Islet precursor cell (in vitro differentiated cells): ENCODE measurements around the gene GALNT16.
"Not testable (repeated sequence)": the region's sequence is repeated elsewhere in the genome, so short reads cannot be mapped to it uniquely, and the experiment has no call there.

ENCODE experiments used
- DNase-seq: peaks from one replicate; pipeline ENCODE4 v3.0.0-alpha.2; 2018

The GALNT16 gene

DNA sequence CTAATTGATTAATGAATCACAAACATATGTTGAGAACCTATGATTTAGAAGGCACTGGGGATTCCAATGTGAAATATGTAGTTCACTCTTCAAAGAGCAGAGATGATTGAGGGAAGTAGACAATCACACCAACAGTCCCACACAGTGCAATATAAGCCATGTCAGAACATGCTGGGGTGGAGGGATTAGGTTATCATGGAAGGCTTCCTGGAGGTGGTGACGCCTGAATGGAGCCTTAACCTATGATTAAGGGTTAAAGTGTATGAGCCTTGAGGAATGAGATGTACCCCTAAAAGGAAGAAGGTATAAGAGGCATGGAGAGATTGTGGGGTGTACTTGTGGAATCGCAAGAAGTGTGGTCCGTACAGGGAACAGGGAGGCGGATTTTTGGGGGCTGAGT is 106.8 kb downstream of the GALNT16 start:
- no peak for DNase-seq

DNA sequence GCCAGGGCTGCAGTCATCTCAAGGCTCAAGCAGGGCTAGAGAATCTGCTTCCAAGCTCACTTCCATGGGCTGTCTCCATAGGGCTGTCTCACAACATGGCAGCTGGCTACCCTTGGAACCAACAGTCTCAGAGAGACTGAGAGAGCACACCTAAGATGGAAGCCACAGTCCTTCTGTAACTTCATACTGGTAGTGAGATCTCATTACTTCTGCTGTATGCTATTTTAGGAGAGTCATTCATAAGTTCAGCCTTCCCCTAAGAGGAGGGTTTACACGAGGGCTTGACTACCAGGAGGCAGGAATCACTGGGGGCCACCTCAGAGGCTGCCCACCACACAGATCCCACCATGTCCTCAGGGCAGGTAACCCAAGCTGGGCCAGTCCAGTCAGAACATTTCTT is 108.4 kb downstream of the GALNT16 start:
- DNase-seq: no peak

DNA sequence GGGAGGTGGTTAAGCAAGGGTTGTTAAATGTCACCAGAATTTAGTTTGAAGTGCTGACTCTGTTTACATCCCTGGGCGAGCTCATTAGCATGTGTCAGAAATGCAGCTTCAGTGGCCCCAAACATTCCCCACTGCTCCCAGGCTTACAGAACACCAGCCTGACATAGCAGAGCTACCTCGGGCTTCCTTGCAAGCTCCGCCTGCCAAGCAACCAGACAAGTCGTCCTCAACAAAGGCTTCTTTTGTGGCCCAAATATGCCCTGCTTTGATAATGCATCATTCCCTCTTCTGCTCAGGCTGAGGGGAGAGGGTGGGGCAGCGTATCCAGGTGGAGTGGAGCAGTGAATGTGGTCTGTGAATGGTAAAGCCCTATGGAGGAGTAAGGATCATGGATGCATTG is 110.1 kb downstream of the GALNT16 start:
- DNase-seq: peak; percentile 84

- no peak for DNase-seq
Observed at GRCh38 chr14:69372146-69372545, 112.2 kb downstream of the GALNT16 start.

GRCh38 chr14:69373104-69373503 is 113.1 kb downstream of the GALNT16 start:
- DNase-seq: no peak

DNA sequence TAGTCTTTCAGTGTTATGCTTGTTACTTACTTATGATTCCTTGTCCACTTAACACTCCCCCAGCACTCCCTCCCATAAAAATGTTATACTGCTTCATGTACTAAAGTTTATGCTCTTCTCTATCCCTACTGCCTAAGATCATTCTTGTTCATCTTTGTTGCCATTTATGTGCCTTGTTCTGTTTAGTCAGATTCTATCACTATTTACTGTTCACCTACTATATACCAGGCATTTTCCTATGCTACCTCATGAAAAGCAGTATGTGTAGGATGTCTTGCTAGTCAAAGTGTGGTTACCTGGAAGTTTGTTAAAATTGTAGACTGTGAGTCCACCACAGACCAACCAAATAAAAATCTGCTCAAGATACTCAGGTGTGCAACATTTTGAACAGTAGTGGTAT is 114.3 kb downstream of the GALNT16 start:
- DNase-seq: no peak

- DNase-seq: no peak
Observed at GRCh38 chr14:69375182-69375581, 115.2 kb downstream of the GALNT16 start.

- DNase-seq: no peak
Observed at GRCh38 chr14:69375722-69376121, 115.8 kb downstream of the GALNT16 start.

DNA sequence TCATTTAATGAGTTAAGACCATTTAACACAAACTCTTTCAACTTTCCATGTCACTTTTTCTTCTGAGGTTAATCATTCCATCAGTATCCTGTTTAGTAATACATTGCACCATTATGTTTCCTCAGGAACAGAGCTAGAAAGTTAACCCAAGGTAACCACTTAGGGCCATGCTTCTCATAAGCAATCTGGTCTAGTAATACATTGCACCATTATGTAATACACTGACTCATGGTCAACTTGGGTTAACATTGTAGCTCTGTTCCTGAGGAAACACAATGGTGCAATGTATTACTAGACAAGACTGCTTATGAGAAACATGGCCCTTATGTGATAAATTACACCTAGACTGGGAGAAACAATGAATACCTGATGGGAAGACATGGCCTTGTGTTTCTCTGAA is 116.5 kb downstream of the GALNT16 start:
- no peak for DNase-seq

DNA sequence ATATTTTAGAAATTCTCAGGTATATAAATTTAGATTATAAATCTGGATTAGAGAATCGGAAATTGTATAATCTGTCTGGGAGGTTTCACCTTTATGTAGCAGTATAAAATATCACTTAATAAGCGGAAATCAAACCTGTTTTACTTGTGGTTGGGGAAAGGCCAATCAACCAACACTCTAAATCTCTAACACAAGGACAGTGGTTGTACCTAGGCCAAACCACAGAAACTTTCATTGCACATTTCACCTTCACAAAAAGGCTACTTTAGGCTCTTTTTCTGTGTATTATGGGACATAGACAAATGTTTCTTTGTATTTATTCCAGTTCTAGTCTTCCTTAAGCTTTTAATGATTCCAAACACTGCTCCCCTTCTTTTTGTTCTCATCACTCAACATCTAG is 118.3 kb downstream of the GALNT16 start:
- no peak for DNase-seq

DNA sequence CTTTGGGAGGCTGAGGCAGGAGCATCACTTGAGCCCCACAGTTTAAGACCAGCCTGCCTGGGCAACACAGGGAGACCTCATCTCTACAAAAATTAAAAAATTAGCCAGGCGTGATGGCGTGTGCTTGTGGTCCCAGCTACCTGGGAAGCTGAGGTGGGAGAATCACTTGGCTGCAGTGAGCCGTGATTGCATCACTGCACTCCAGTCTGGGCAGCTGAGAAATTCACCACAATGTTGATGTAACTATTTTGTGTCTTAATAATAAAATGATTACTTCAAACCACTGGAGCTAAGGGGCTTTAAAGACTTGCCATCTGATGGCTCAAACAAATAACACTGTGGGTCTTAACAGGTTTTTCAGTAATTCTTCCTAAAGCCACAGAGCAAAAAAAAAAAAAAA is 127.4 kb downstream of the GALNT16 start:
- no peak for DNase-seq

GRCh38 chr14:69391400-69391799 is 131.4 kb downstream of the GALNT16 start:
- not testable (repeated sequence) for DNase-seq

GRCh38 chr14:69392481-69392880 is 132.5 kb downstream of the GALNT16 start:
- no peak for DNase-seq

DNA sequence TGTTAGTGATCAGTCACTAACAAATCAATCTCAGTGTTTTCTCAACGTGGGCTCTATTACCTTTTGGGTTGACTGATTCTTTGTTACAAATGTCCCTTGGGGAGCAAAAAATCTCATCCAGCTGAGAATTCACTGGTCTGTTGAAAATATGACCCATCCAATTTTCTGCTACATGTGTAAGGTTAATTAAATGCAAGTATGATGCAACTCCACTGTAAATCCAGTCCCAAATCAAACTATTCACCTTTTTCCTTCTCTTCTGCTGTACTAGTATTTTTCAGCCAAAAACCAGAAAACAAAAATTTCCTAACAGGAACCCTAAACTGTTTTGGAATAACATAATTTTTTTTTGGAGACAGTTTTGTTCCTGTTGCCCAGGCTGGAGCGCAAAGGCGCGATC is 136.0 kb downstream of the GALNT16 start:
- DNase-seq: no peak

DNA sequence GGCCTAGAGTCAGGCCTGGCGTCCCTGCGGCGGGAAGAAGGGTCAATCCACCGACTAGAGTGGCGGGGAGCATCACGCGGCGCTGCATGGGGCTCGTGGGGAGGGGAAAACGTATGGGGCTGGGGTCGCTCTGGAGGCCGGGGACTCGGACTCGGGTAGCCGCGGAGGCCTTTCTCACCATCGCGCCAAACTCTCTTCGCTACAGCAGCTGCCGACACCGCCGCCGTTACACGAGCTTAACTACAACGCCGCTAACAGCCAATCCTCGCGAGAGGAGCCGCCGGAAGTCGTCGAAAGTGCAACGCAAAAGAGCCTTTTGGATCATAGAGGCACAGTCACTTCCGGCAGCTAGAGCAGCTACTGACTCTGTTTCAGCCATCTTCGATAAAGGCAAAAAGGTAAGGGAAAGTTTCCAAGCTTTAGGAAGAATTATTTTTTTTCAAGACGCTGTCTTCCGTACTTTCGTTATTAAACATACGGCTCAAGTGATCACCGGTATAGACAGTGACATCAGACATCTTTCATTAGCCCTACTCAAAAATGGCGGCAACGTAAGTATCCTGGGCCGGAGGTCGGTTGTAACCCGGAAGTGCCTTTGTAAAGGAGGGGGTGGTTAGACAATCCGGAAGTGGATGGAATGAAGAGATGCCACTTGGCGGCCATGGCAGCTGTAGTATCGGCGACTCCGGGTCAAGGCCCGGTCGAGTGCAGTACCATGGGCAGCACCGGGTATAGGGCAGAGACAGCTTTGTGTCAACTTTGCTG is 138.3 kb downstream of the GALNT16 start, which contains the start of the genes ERH and SLC39A9:
TSS of gene ERH (minus strand) at position 247 of the 765 bp plus-strand sequence. CDS start at position 181, 66 bp downstream.
TSS of gene SLC39A9 (plus strand) at position 640 of the 765 bp plus-strand sequence. CDS start 678 bp downstream, outside the sequence.
- DNase-seq: peak; percentile 97

DNA sequence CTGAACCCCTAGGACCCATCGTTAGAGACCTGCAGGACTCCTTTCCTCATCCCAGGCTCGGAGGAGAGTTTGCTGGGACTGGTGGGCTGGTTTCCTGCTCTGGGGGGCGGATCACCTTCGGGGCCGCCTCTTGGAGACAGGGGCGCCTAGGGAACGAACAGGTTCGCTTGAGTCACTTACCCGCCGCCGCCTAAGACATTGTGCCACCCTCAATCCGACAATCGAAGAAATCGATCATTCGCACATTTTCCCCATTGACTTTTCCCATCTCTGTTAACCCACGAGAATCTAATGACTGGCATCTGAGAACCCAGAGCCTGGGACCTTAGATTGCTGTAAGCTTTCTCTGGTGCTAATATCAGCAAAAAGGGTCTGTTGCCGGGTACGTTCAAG is 138.9 kb downstream of the GALNT16 start:
- no peak for DNase-seq

DNA sequence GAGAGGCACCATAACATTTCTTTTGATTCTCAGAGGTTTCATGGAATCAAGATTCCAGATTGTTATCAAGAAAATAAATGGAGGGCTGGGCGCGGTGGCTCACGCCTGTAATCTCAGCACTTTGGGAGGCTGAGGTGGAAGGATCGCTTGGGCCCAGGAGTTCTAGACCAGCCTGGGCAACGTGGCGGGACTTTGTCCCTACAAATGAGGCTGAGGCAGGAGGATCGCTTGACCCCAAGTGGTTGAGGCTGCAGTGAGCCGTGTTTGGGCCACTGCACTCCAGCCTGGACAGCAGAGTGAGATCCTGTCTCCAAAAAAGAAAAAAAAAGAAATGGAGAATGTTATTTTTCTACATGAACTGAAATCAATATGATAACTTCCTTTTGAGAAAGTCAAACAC is 139.8 kb downstream of the GALNT16 start:
- no peak for DNase-seq

DNA sequence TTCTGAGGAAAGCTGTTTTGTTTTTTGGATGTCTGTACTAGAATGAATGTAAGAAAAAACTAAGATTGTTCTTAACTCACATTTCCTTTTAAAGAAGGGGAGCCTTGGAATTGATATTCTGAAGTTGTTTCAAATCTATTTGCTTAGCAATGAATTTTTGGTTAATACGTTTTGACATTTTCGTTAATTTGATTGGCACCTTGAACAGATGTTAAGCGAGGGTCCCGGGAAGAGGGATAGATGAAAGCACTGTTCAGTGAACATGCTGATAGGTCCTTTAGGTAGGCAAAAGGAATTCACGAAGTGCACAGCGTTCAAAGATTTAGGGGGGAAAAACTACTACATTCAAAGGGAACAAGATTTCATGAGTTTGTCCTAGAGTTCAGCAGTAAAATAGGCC is 140.2 kb downstream of the GALNT16 start:
- no peak for DNase-seq

- no peak for DNase-seq
Observed at GRCh38 chr14:69401841-69402240, 141.9 kb downstream of the GALNT16 start.

- DNase-seq: no peak
Observed at GRCh38 chr14:69404478-69404877, 144.5 kb downstream of the GALNT16 start.

GRCh38 chr14:69404883-69405282 is 144.9 kb downstream of the GALNT16 start:
- DNase-seq: no peak

DNA sequence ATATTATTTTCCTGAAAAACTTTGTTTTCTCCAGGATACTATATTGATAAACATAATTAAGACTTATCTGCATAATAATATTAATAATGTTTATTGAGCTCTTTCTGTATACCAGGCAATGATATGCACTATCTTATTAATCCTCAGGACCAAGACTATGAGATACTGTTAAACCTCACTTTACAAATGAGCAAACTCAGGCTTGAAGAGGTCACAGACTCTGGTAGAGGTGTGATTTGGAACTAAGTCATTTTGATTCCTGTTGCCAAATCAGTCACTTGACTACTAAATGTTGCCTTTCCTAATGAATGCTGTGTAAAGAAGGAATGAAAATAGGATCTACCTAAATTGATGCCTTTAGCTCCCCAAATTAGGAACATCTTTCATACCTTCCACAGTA is 145.8 kb downstream of the GALNT16 start:
- no peak for DNase-seq
